B cell (primary cell): ENCODE results near the gene RFX3. TPM values are rescaled to one million over a fixed set of nuclear protein-coding genes. Genes with fewer than 3 reads are reported as not detected.

Experiments
- ATAC-seq: fragments of 200-7000 bp; cut with Tn5 transposase; one replicate; pipeline ENCODE4 v1.10.0; 2021; ENCODE audit warnings: low read depth, mild to moderate bottlenecking, moderate number of reproducible peaks, moderate library complexity
- CTCF ChIA-PET: fragments of 350-600 bp; sonication (Branson Sonifier 250); formaldehyde crosslinking; loops from one replicate; lab custom pipeline; 2021; ENCODE audit warnings: antibody characterized with exemption, inconsistent platforms; lab: Charles Lee
- POLR2A ChIA-PET: fragments of 350-600 bp; sonication (Branson Sonifier 250); formaldehyde crosslinking; loops from one replicate; lab custom pipeline; 2021; ENCODE audit warnings: antibody characterized with exemption; lab: Charles Lee
- DNase-seq: peaks from one replicate; pipeline ENCODE4 v3.0.0; 2013
- H2AFZ ChIP-seq: 2 replicates; pipeline ENCODE4 v1.6.1; 2012; ENCODE audit warnings: mild to moderate bottlenecking, low read depth, low read length; ENCODE audit not compliant: insufficient read depth, poor library complexity, severe bottlenecking
- H3K27ac ChIP-seq, 2 donors: 1 replicate in 1 of 2; 2 replicates in 1 of 2; pipeline ENCODE4 v1.5.1; 2012 to 2013; ENCODE audit warnings: low read length in 2 of 2, mild to moderate bottlenecking in 2 of 2, moderate library complexity in 1 of 2
- H3K27me3 ChIP-seq, 4 experiments: fragments of 200-600 bp in 1 of 4; sonication (generic) in 1 of 4; replicated peaks in 1 of 4; 1 replicate in 2 of 4; 2 replicates in 2 of 4; pipeline versions ENCODE4 v1.6.1 to v1.7.0; 2013 to 2016; ENCODE audit warnings: low read length in 3 of 4, mild to moderate bottlenecking in 2 of 4, mixed read lengths in 1 of 4, moderate library complexity in 1 of 4; ENCODE audit not compliant: insufficient read depth in 4 of 4, control insufficient read depth in 3 of 4; ENCODE audit errors: control extremely low read depth in 1 of 4
- H3K36me3 ChIP-seq, 2 experiments: replicated peaks in 1 of 2; 1 replicate in 1 of 2; 2 replicates in 1 of 2; pipeline versions ENCODE4 v1.6.1 to v1.7.1; 2013; ENCODE audit warnings: low read length in 1 of 2; ENCODE audit not compliant: insufficient read depth in 2 of 2, control insufficient read depth in 1 of 2; ENCODE audit errors: control extremely low read depth in 1 of 2, extremely low read depth in 1 of 2
- H3K4me1 ChIP-seq, 2 donors: fragments of 200-600 bp in 1 of 2; sonication (generic) in 1 of 2; 1 replicate in 1 of 2; 2 replicates in 1 of 2; pipeline versions ENCODE4 v1.5.1 to v1.6.1; 2013 to 2017; ENCODE audit warnings: low read length in 2 of 2; ENCODE audit not compliant: control insufficient read depth in 2 of 2, insufficient read depth in 2 of 2
- H3K4me2 ChIP-seq: replicated peaks from 2 replicates; pipeline ENCODE3; 2012; ENCODE audit warnings: mild to moderate bottlenecking, low read depth, low read length; ENCODE audit not compliant: poor library complexity, severe bottlenecking
- H3K4me3 ChIP-seq, 5 experiments: fragments of 200-600 bp in 1 of 5; sonication (generic) in 1 of 5; 1 replicate in 3 of 5; 2 replicates in 2 of 5; pipeline versions ENCODE4 v1.5.1 to v1.7.0; 2011 to 2016; ENCODE audit warnings: low read length in 4 of 5, mild to moderate bottlenecking in 4 of 5, low read depth in 2 of 5, control low read depth in 1 of 5, moderate library complexity in 1 of 5; ENCODE audit not compliant: insufficient read depth in 1 of 5; ENCODE audit errors: control extremely low read depth in 1 of 5, extremely low read depth in 1 of 5
- H3K79me2 ChIP-seq: fragments of 200-600 bp; sonication (generic); one replicate; pipeline ENCODE4 v1.6.0; 2016; ENCODE audit warnings: low read length; ENCODE audit not compliant: control insufficient read depth, insufficient read depth
- H3K9ac ChIP-seq: fragments of 200-600 bp; sonication (generic); 2 replicates; pipeline ENCODE4 v1.6.1; 2017; ENCODE audit warnings: mild to moderate bottlenecking, low read length, moderate library complexity
- H3K9me3 ChIP-seq, 3 donors: one replicate each; pipeline versions ENCODE4 v1.6.1 to v1.7.1; 2013; ENCODE audit warnings: low read length in 2 of 3; ENCODE audit not compliant: control insufficient read depth in 2 of 3, insufficient read depth in 1 of 3; ENCODE audit errors: control extremely low read depth in 1 of 3
- H4K20me1 ChIP-seq: 2 replicates; pipeline ENCODE4 v1.6.0; 2012; ENCODE audit warnings: mild to moderate bottlenecking, low read length; ENCODE audit not compliant: insufficient read depth, control insufficient read depth, poor library complexity, severe bottlenecking
- H3K27ac Mint-ChIP-seq: one replicate; pipeline ENCODE4 v1.8.0; 2021; ENCODE audit warnings: mixed read lengths
- H3K27me3 Mint-ChIP-seq: one replicate; pipeline ENCODE4 v1.8.0; 2021; ENCODE audit warnings: mixed read lengths
- H3K4me1 Mint-ChIP-seq: one replicate; pipeline ENCODE4 v1.8.0; 2021; ENCODE audit warnings: mixed read lengths
- H3K4me3 Mint-ChIP-seq: one replicate; pipeline ENCODE4 v1.8.0; 2021; ENCODE audit warnings: mixed read lengths
- H3K9me3 Mint-ChIP-seq: one replicate; pipeline ENCODE4 v1.8.0; 2022; ENCODE audit warnings: mixed read lengths; ENCODE audit not compliant: insufficient read depth
- CTCF ChIP-seq: fragments of 200-600 bp; IDR thresholded peaks from one replicate; pipeline ENCODE4 v1.8.0; 2022; ENCODE audit warnings: antibody characterized with exemption, mild to moderate bottlenecking
- EZH2 ChIP-seq: IDR thresholded peaks from 2 replicates; pipeline ENCODE4 v1.6.1; 2012; ENCODE audit warnings: borderline replicate concordance, low read depth, mild to moderate bottlenecking, moderate library complexity, low read length; ENCODE audit not compliant: insufficient read depth, poor library complexity, severe bottlenecking
- WGBS: methylation state at CpG from one replicate; pipeline ENCODE4 v1.1.5; 2013; ENCODE audit warnings: missing lambda C conversion rate; ENCODE audit not compliant: insufficient coverage; 5-methylcytosine and 5-hydroxymethylcytosine counted together
- intact Hi-C: fragments of 100-400 bp; cut with micrococcal nuclease; formaldehyde crosslinking; loops from one replicate; pipeline ENCODE4 v1.10.0; 2022
- polyA plus RNA-seq: library from polyadenylated mRNA; depleted of rRNA; stranded (reverse); fragments of >200 nt; gene quantifications from 2 replicates; pipeline ENCODE4 v1.2.3, GENCODE V29; 2012
- total RNA-seq, 2 donors: library from RNA; stranded (reverse); fragments of 120-200 nt in 1 of 2; gene quantifications; 1 replicate in 1 of 2; 2 replicates in 1 of 2; pipeline versions ENCODE4 v1.2.3 to v1.2.4, GENCODE V29; 2013 to 2022

Gene RFX3
- total and polyA plus RNA-seq, 2 donors (not counting 1 experiment from before 2014, with no cell fraction given) = 6.1 to 39.1 TPM

GRCh38 chr9:3348169-3348568 is 177.6 kb downstream of the RFX3 start:
- Histone ChIP-seq H3K79me2 (peaks cover 8% of the 10 kb centered on the region), H3K27ac (no peak overlapping the region), H4K20me1 (peaks cover 3% of the 10 kb centered on the region), H3K9me3 (peaks cover 0 to under 1% (median 0%) of the 10 kb centered on the region in 3 donors), H3K4me2 (no peak overlapping the region), H3K9ac (no peak overlapping the region), H3K27me3 (no peaks in the 10 kb centered on the region), H3K4me3 (no peak overlapping the region), H3K36me3 (peaks cover 0 to 3% of the 10 kb centered on the region in 2 experiments), H2AFZ (no peak overlapping the region), H3K4me1 (no peaks in the 10 kb centered on the region)
- CTCF ChIA-PET = no interaction called here
- ATAC-seq = no peak
- WGBS = no CpG with 5 or more reads among the region's 3 CpGs
- Mint-ChIP-seq H3K27ac (no peak overlapping the region), H3K9me3 (peaks cover 3% of the 10 kb centered on the region), H3K4me3 (no peak overlapping the region), H3K4me1 (no peaks in the 10 kb centered on the region), H3K27me3 (no peaks in the 10 kb centered on the region)
- intact Hi-C loops = no loop called here
- no peak for TF ChIP-seq EZH2
- TF ChIP-seq CTCF = no peak
- DNase-seq = no peak
- POLR2A ChIA-PET = no interaction called here

GRCh38 chr9:3346549-3346948 is 179.3 kb downstream of the RFX3 start:
- ATAC-seq (no peak), DNase-seq (no peak)
- Histone ChIP-seq H3K9me3 (no peaks in the 10 kb centered on the region), H3K36me3 (peaks cover 0 to 3% of the 10 kb centered on the region in 2 experiments), H2AFZ (no peak overlapping the region), H3K79me2 (peaks cover 8% of the 10 kb centered on the region), H3K4me1 (no peaks in the 10 kb centered on the region), H3K27ac (no peak overlapping the region), H3K9ac (no peak overlapping the region), H3K27me3 (no peaks in the 10 kb centered on the region), H4K20me1 (peaks cover 3% of the 10 kb centered on the region), H3K4me3 (no peak overlapping the region), H3K4me2 (no peak overlapping the region)
- Mint-ChIP-seq H3K27me3 (no peaks in the 10 kb centered on the region), H3K4me3 (no peak overlapping the region), H3K9me3 (no peaks in the 10 kb centered on the region), H3K4me1 (no peaks in the 10 kb centered on the region), H3K27ac (no peak overlapping the region)
- intact Hi-C loops = no loop called here
- CTCF ChIA-PET = interaction anchor here (1.6 kb wide), 1 partner anchor 95 kb away, joined by 3 read pairs; no protein-coding TSS in a partner anchor
- no peak for TF ChIP-seq CTCF
- WGBS = 100% methylated on average over 1 of the region's 3 CpGs
- POLR2A ChIA-PET = no interaction called here
